GM12872 (cell line): ENCODE measurements around the gene VEGFA.

Experiments used
- TF ChIP-seq, protein P1 (sequence below): IDR thresholded peaks from 3 replicates; pipeline ENCODE4 v1.5.1; 2011; ENCODE audit warnings: low read depth, mild to moderate bottlenecking, low read length, moderate library complexity; ENCODE audit not compliant: insufficient read depth

Gene VEGFA

DNA sequence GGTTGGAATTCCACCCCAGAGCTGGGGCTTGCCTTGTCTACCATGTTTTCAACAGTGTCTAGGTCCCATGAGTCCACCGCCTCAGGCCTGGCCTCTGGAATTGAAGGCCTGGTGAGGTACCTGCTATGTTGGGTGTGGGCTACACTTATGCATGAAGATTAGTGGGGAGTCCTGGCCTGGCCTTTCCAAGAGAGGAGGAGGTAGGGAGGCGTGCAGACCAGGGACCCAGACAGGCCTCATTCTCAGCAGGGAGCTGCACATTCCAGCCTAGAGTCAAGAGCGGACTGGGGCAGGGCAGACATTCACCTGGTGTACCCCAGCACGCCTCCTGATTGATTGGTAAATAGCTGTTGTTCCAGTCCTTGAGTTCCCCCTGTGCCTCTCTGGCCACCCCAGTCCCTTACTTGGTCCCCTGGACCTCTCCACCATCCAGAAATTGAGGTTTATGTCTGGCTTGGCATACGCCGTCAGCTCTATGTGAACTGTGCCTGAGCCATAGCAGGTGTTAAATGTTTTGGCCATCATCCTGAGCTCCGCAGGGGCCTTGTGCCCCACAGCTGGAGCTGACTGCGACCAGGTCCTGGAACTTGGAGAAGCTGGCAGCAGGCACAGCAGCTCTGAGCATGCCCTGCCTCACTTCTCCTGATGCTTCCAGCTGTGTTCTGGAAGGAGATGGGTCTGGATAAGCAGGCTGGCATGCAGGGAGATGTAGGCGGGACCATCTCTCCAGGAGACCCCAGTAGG lies 8.2 kb upstream of the VEGFA start:
- TF ChIP-seq, protein P1, sequence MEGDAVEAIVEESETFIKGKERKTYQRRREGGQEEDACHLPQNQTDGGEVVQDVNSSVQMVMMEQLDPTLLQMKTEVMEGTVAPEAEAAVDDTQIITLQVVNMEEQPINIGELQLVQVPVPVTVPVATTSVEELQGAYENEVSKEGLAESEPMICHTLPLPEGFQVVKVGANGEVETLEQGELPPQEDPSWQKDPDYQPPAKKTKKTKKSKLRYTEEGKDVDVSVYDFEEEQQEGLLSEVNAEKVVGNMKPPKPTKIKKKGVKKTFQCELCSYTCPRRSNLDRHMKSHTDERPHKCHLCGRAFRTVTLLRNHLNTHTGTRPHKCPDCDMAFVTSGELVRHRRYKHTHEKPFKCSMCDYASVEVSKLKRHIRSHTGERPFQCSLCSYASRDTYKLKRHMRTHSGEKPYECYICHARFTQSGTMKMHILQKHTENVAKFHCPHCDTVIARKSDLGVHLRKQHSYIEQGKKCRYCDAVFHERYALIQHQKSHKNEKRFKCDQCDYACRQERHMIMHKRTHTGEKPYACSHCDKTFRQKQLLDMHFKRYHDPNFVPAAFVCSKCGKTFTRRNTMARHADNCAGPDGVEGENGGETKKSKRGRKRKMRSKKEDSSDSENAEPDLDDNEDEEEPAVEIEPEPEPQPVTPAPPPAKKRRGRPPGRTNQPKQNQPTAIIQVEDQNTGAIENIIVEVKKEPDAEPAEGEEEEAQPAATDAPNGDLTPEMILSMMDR, result no peak

DNA sequence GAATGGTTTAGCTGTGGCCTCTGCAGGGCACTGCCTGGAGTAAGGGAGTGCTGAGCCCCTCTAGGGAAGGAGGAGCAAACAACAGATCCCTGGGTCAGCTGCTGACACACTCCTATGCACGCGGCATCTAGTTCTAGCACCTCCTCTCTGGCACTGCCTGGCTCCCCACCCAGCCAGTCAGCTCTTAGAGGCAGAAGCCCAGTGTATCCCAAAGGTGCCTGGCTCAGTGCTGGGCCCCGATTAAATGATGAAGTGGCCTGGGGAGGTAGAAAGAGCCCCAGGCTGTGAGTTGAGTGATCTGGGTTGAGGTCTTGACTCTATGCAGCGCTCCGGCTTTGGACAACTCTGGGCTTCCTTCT lies 7.6 kb upstream of the VEGFA start:
- TF ChIP-seq, protein P1, result no peak

DNA sequence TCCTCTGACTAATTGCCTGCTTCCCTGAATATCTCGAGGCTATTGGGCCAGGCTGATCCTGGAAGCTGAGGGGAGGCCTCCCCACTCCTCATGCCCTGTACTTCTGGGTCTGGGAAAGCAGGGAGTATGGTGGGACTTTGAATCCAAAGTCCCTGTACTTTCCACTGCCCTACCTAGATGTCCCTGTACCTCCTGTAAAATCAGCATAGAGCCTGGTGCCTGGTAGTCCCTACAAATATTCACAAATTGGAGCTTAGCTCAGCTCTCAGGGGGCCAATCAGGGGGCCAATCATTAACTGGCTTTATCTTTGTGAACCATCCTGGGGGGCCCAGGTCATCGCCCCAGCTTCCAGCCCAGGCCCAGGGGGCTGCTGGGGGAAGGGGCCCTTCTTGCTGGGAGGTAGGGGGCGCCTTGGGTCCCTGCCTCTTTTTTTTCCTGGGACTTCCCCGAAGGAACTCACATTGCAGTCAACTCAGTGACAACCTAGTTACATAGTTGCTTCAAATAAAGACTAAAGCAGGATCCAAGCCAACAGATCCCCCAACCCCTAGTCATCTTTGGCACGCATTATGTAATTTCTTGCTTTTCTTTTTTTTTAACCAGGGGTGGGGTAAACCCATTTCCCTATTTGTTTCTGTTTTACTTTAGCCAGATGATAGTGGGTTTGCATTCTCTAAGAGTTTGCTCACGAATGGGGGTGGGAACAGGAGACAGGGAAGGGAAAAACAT lies 6.9 kb upstream of the VEGFA start:
- TF ChIP-seq, protein P1, result no peak

DNA sequence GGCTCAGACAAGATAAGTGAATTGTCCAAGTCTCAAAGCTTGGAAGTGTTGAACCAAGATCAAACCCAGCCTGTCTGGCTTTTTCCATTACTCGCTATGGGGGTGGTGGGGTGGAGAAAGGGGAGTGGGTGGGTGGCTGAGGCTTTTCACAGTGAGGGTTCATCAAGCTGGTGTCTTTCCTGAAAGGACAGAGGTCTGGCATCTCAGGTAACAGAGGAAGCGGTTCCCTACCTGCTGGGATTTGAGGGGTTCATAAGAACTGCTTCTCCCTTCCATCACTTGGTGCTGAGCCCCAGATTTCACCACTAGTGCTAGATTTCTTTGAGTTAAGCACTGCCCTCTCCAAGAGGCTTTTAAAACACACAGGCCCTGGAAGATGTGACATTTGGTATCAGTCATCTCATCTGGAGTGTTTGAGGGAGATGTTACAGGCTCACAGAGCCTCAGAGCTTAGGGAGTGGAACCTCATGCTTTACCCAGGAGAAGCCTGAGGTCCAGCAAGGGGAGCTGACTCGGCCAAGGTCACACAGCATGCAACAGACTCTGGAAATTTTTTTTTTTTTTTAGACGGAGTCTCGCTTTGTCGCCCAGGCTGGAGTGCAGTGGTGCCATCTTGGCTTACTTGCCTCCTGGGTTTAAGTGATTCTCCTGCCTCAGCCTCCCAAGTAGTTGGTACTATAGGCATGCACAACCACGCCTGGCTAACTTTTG lies 6.0 kb upstream of the VEGFA start:
- TF ChIP-seq, protein P1, result no peak

DNA sequence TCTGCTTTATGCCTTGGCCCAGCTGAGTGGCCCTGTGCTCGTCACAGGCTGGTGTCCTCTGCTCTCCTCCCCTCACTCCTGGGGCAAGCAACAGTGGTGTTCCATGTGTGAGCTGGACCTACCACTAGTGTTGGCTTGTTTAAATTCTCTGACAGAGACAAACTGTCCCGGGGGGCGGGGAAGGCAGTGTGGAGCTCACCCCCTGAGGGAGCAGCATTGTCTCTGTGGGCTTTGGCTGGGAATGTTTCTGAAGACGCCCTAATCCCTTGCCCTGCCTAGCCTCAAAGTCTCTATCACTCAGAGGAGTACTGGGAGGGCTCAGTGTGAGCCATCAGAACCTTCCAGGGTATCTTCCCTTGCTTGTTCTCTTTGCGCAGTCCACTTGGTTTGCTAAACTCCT lies 5.2 kb upstream of the VEGFA start:
- TF ChIP-seq, protein P1, result no peak

DNA sequence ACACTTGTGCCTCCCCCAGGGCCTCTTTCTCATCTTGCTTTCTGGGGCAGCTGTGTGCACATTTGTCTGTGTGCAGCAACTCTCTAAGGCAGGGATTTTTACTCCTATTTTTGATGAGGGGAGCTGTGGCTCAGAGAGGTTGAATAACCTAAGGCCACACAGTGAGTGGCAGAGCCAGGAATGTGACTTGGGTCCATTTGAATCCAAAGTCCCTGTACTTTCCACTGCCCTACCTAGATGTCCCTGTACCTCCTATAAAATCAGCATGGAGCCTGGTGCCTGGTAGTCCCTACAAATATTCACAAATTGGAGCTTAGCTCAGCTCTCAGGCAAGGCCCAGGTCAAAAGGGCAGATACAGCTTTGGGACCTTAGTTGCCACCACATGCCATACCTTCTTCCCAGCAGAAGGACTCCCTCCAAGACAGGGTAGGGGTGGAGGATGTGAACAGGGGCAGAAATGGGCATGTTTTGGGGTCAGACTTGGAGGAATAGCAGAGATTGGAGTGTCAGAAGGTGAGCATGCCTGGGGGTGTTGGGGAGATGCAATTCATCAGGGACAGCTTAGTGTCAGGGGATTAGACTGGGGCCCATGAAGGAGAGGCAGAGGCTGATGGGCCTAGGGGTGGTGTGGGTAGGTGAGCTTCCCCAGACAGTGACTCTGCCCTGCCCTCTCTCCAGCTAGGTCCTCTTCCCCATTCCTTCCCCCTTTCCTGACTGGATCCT lies 4.1 kb upstream of the VEGFA start:
- TF ChIP-seq, protein P1, result no peak

DNA sequence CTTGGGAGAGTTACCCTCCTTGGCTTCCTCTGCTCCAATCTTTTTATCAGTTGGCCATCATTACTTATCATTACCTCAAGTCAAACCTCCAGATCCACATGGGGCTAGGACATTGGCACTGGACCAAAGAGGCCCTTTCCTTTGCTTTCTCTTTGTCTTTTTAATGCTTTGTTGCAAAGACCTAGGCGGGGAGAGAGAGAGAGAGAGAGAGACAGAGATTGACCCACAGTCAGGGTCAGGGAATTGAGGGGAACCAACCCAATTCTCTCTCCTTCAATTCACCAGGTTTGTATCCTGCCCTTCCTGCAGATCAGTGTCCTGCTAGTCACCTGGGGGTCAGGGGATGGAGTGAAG lies 3.5 kb upstream of the VEGFA start:
- TF ChIP-seq, protein P1, result no peak
